Astrocyte (in vitro differentiated cells and primary cell): ENCODE measurements around the gene MYL12A.

ENCODE experiments used
- CTCF ChIP-seq: IDR thresholded peaks from 2 replicates; pipeline ENCODE4 v1.5.1; 2011; ENCODE audit warnings: low read depth, mild to moderate bottlenecking, inconsistent platforms, low read length, moderate library complexity; ENCODE audit not compliant: insufficient read depth
- EZH2 ChIP-seq: IDR thresholded peaks from 2 replicates; pipeline ENCODE4 v1.6.1; 2012; ENCODE audit warnings: mild to moderate bottlenecking, low read length, inconsistent platforms; ENCODE audit not compliant: insufficient read depth

DNA sequence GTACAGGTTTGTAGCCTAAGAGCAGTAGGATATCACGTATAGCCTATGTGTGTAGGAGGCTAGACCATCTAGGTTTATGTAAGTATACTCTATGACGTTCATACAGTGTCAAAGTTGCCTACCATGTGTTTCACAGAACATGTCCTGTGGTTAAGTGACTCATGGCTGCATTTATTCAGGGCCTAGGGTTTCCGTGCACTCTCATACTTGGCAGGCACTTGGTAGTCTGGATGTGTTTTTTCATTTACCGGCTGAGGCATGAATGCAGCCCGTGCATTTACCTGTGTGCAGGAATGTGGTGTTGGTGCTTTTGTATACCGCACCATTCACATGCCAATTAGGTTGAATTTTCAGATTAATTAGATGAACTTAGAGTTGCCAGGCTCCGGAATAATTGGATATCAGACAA, 57.8 kb downstream of the MYL12A start:
- no peak for TF ChIP-seq CTCF
- TF ChIP-seq EZH2: no peak
